Duodenal mucosa (tissue), 2 donors: ENCODE results near the gene HLA-E.

Experiments
- H3K27ac ChIP-seq: one replicate; pipeline ENCODE4 v1.7.0; 2013; ENCODE audit warnings: low read depth, low read length
- H3K27me3 ChIP-seq, 2 donors: one replicate each; pipeline ENCODE4 v1.7.0; 2013; ENCODE audit warnings: low read length in 2 of 2, control low read depth in 1 of 2; ENCODE audit not compliant: insufficient read depth in 2 of 2, control insufficient read depth in 1 of 2
- H3K36me3 ChIP-seq, 2 donors: one replicate each; pipeline ENCODE4 v1.7.0; 2013; ENCODE audit warnings: low read length in 2 of 2, control low read depth in 1 of 2; ENCODE audit not compliant: insufficient read depth in 2 of 2, control insufficient read depth in 1 of 2
- H3K4me1 ChIP-seq, 2 donors: one replicate each; pipeline ENCODE4 v1.7.0; 2013; ENCODE audit warnings: low read length in 2 of 2, control low read depth in 1 of 2; ENCODE audit not compliant: insufficient read depth in 2 of 2, control insufficient read depth in 1 of 2
- H3K4me3 ChIP-seq, 2 donors: one replicate each; pipeline ENCODE4 v1.7.0; 2013; ENCODE audit warnings: low read length in 2 of 2, low read depth in 1 of 2
- H3K9ac ChIP-seq, 2 donors: one replicate each; pipeline ENCODE4 v1.7.0; 2013; ENCODE audit warnings: low read length in 2 of 2, low read depth in 1 of 2
- H3K9me3 ChIP-seq, 2 donors: one replicate each; pipeline ENCODE4 v1.7.0; 2013; ENCODE audit warnings: low read length in 2 of 2, control low read depth in 1 of 2; ENCODE audit not compliant: control insufficient read depth in 1 of 2

HLA-E gene

GRCh38 chr6:30489081-30490025 lies at the start of gene HLA-E:
TSS of gene HLA-E (plus strand) at chr6:30489509. CDS start at chr6:30489532, 23 bp downstream.
- H3K27me3 ChIP-seq, result no peaks in the 10 kb centered on the region

GRCh38 chr6:30441171-30441570 lies 48.1 kb upstream of the HLA-E start:
- H3K4me3 ChIP-seq, result no peak overlapping the region
- H3K27me3 ChIP-seq, result peaks cover 36 to 60% of the 10 kb centered on the region in 2 donors
- H3K9me3 ChIP-seq, result no peaks in the 10 kb centered on the region
- H3K9ac ChIP-seq, result no peak overlapping the region
- H3K27ac ChIP-seq, result no peak overlapping the region
- no peaks in the 10 kb centered on the region for H3K36me3 ChIP-seq
- no peaks in the 10 kb centered on the region for H3K4me1 ChIP-seq

More at GRCh38 chr6:30489081-30490025, at the start of gene HLA-E:
- peak within 1 kb of the TSS; percentile 87 to 93 for H3K4me3 ChIP-seq
- H3K9ac ChIP-seq, result peak within 1 kb of the TSS; percentile 95 to 99
- H3K36me3 ChIP-seq, result peaks cover 30 to 40% of the 10 kb centered on the region in 2 donors
- peaks cover 13 to 32% of the 10 kb centered on the region in 2 donors for H3K4me1 ChIP-seq
- no peaks in the 10 kb centered on the region for H3K9me3 ChIP-seq
- H3K27ac ChIP-seq, result peak within 1 kb of the TSS; percentile 98

GRCh38 chr6:30443657-30444450 lies 45.5 kb upstream of the HLA-E start:
- peaks cover 63 to 79% of the 10 kb centered on the region in 2 donors for H3K27me3 ChIP-seq
- H3K4me3 ChIP-seq, result no peak overlapping the region

GRCh38 chr6:30444451-30444742 lies 44.9 kb upstream of the HLA-E start:
- Histone ChIP-seq H3K27ac (no peak overlapping the region), H3K4me3 (no peak overlapping the region), H3K9ac (no peak overlapping the region), H3K4me1 (no peaks in the 10 kb centered on the region), H3K9me3 (no peaks in the 10 kb centered on the region), H3K27me3 (peaks cover 68 to 77% of the 10 kb centered on the region in 2 donors), H3K36me3 (no peaks in the 10 kb centered on the region)

More at GRCh38 chr6:30443657-30444450, 45.5 kb upstream of the HLA-E start:
- Histone ChIP-seq H3K9ac (no peak overlapping the region), H3K4me1 (no peaks in the 10 kb centered on the region), H3K9me3 (no peaks in the 10 kb centered on the region), H3K27ac (no peak overlapping the region), H3K36me3 (no peaks in the 10 kb centered on the region)

GRCh38 chr6:30446259-30446658 lies 43.0 kb upstream of the HLA-E start:
- Histone ChIP-seq H3K4me1 (peaks cover 0 to 7% of the 10 kb centered on the region in 2 donors), H3K36me3 (no peaks in the 10 kb centered on the region), H3K9me3 (no peaks in the 10 kb centered on the region), H3K4me3 (no peak overlapping the region), H3K27ac (no peak overlapping the region), H3K27me3 (peaks cover 70 to 83% of the 10 kb centered on the region in 2 donors), H3K9ac (no peak overlapping the region)

- H3K4me3 ChIP-seq, result no peak overlapping the region
- H3K27me3 ChIP-seq, result peaks cover 78 to 90% of the 10 kb centered on the region in 2 donors
- no peaks in the 10 kb centered on the region for H3K36me3 ChIP-seq
- no peaks in the 10 kb centered on the region for H3K9me3 ChIP-seq
- no peak overlapping the region for H3K9ac ChIP-seq
- no peak overlapping the region for H3K27ac ChIP-seq
- H3K4me1 ChIP-seq, result peaks cover 0 to 7% of the 10 kb centered on the region in 2 donors
Observed at GRCh38 chr6:30447237-30447636, 42.1 kb upstream of the HLA-E start.

- Histone ChIP-seq H3K27me3 (peaks cover 83 to 90% of the 10 kb centered on the region in 2 donors), H3K4me3 (peak overlapping the region in 1 of 2 donors; percentile 32)
Observed at GRCh38 chr6:30450548-30450908, 38.8 kb upstream of the HLA-E start.

GRCh38 chr6:30450909-30451841 lies 38.1 kb upstream of the HLA-E start:
- Histone ChIP-seq H3K4me1 (peaks cover 0 to 10% of the 10 kb centered on the region in 2 donors), H3K9ac (no peak overlapping the region), H3K27ac (no peak overlapping the region), H3K27me3 (peaks cover 84% of the 10 kb centered on the region in 2 donors), H3K9me3 (no peaks in the 10 kb centered on the region), H3K36me3 (no peaks in the 10 kb centered on the region), H3K4me3 (peak overlapping the region in 1 of 2 donors; percentile 32)

More at GRCh38 chr6:30450548-30450908, 38.8 kb upstream of the HLA-E start:
- H3K9ac ChIP-seq, result no peak overlapping the region
- H3K9me3 ChIP-seq, result no peaks in the 10 kb centered on the region
- peaks cover 0 to 10% of the 10 kb centered on the region in 2 donors for H3K4me1 ChIP-seq
- no peak overlapping the region for H3K27ac ChIP-seq
- no peaks in the 10 kb centered on the region for H3K36me3 ChIP-seq

- Histone ChIP-seq H3K36me3 (no peaks in the 10 kb centered on the region), H3K9ac (no peak overlapping the region), H3K4me1 (peaks cover 0 to 10% of the 10 kb centered on the region in 2 donors), H3K27ac (no peak overlapping the region), H3K9me3 (no peaks in the 10 kb centered on the region), H3K4me3 (peak overlapping the region in 1 of 2 donors; percentile 23), H3K27me3 (peaks cover 76 to 77% of the 10 kb centered on the region in 2 donors)
Observed at GRCh38 chr6:30452736-30453507, 36.4 kb upstream of the HLA-E start.
